Measurements from ENCODE around the gene DLGAP1. TPM values are rescaled to one million over a fixed set of nuclear protein-coding genes. Genes with fewer than 3 reads are reported as not detected.

The DLGAP1 gene
- total RNA-seq, 1 experiment from 2014 or later: not detected

DNA sequence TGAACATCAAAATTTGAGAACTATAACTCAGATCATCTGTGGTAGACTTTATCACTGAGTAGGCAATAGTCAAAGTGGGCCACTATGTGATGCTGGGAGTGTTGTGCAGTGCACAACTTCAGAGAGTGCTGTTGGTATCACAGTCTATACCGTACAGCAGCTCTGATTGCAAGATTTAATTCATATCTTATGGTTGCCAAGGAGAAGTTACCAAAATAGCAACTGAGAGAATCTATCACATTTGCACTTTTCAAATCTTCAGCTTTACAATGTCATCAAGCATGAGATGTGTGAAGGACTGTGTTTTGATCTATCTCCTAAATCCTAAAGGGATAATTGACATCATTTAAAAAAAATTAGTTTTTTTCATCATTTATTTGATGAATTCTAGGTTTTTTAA lies 216.1 kb downstream of the DLGAP1 start:
- DNase-seq (ENCODE audit: low spot score): no peak

DNA sequence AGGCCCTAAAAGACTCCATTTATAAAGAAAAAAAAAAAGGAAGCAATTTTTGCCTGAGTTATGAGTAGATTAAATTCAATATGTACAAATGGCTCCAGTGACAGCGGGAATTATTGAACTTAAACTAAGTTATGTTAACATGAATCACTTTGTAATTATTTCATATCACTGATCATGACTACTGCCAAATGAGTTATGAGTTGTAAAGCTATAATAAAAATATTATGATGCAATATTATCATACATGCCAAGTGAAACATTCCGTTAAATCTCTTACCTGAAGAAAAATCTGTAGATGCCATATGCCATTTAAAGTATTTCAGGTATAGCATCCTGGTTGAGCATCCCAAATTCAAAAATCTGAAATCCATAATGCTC lies 217.5 kb downstream of the DLGAP1 start:
- no peak for DNase-seq (ENCODE audit: low spot score)

DNA sequence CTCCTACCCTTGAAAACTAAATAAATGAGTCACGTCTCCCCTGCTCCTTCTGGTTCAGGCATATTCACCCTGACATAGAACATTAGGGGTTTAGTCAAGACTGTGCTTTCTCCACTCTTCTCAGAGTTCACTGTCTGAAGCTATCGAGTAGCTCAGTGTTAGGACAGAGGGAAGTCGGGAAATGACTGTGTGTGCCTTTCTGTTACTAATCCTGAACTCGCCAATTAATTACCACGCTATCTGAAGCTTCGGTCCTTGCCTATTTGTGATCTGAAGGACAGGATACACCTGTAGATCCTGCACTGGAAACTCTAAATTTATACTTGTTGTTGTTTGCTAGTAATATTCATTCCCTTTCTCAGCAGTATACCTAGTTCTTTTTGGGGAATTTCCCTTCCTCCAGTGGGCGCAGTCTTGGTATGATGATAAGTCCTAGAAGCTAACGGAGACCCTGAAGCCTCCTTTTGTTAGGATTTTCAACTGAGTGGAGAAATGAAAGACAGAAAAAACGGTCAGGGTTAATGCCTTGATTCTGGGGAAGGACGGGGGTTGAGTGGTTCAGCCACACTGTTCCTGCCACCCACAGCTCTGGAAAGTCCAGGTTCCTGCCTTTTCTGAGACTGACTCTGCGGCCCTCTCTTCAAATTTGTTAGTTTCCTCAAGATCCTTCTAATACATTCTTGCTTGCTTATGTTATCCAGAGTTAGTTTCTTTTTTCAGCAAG lies 218.0 kb downstream of the DLGAP1 start:
- DNase-seq (ENCODE audit: low spot score): no peak

DNA sequence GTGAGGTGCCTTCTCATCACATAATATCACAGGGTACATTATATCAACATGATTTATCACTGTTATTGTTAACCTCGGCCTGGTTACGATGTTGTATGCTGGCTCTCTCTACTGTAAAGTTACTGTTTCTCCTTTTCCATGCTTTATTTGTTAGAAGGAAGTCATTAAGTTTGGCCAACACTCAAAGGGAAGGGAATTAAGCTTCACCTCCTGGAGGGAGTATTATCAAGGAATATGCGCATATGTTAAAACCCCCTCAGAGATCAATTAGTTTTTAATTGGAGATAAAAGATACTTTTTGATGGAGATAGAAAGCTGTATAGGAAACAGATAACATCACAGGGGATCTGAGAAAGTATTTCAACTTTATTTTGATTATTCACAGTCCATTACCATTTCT lies 221.6 kb downstream of the DLGAP1 start:
- DNase-seq (ENCODE audit: low spot score): no peak

DNA sequence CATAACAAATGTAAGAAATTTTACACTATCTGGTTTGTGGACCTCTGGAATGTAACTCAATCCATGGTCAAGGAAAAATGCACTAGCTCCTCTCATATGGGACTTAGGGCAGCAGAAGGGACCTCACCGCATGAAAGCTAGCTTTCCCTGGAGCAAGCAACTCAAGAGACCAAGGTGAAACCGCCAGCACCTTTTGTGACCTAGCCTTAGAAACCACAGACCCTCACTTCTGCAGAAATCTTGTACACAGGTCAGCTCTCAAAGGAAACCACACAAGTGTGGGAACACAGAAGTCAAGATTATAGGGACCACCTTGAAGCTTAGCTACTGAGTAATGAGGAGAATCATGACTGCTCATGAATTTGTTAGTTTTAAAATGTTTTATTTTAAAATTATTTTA lies 222.5 kb downstream of the DLGAP1 start:
- DNase-seq (ENCODE audit: low spot score): no peak

DNA sequence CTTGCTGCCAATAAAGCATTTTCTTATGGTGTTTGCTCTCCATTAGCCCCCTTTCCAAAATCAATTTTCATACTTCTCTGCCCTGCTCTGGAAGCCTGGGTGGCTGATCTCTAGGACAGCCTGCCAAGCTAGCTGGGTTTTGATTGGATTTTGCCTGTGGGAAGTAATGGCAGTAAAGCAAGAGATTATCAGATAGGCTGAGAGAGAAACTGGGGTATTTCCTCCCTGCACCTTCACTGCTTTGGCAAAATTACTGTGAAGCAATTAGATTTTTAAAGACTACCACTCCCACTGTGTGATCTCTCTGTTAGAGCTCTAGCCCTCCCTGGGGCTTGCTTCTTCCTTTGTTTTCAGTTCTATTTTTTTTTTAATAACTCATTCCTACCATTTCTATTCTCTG lies 223.8 kb downstream of the DLGAP1 start:
- DNase-seq (ENCODE audit: low spot score): no peak

DNA sequence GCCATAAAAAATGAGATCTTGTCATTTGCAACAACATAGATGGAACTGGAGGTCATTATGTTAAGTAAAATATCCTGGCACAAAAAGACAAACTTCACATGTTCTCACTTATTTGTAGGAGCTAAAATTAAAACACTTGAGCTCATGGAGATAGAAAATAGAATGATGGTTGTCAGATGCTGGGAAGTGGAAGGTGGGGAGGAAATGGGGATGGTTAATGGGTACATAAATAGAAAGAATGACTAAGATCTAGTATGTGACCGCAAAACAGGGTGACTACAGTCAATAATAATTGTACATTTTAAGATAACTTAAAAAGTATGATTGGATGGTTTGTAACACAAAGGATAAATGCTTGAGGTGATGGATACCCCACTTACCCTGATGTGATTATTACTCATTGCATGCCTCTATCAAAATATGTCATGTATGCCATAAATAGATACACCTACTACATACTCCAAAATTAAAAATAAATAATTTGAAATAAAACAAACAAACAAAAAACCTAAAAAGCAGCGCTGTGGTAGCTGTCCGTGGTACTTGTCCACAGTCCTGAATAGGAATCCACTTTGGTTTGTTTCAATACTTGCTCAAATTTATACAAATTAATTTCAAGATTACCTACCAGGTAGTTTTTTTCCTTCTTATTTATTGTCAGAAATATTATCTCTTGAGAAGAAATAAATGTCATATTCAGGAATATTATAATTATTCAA lies 224.5 kb downstream of the DLGAP1 start:
- no peak for DNase-seq (ENCODE audit: low spot score)

DNA sequence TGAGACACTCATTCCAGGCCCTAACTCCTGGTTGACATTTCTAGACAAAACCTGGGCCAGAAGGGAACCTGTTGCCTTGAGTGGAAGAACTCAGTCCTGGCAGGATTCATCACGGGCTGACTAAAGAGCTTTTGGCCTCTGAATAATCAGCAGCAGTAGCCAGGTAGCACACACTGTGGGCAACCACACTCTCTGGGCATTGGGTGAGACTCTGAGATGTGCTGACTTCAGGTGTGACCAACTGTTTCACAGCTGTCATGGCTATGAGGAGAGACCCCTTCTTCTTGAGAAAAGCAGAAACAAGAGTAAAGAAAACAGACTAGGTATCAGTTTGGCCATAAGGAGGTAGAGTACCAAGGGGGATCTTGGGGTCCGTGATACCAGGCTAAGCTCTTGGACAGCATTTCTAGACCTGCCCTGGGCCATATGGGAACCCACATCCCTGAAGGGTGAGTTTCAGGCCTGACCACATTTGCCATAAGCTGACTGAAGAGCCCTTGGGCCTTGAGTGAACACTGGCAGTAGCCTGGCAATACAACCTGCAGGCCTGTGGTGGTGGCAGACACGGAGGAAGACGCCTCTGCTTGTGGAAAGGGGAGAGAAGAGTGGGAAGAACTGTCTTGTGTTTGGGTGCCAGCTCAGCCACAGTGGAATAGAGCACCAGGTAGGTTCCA lies 230.9 kb downstream of the DLGAP1 start:
- DNase-seq (ENCODE audit: low spot score): no peak

DNA sequence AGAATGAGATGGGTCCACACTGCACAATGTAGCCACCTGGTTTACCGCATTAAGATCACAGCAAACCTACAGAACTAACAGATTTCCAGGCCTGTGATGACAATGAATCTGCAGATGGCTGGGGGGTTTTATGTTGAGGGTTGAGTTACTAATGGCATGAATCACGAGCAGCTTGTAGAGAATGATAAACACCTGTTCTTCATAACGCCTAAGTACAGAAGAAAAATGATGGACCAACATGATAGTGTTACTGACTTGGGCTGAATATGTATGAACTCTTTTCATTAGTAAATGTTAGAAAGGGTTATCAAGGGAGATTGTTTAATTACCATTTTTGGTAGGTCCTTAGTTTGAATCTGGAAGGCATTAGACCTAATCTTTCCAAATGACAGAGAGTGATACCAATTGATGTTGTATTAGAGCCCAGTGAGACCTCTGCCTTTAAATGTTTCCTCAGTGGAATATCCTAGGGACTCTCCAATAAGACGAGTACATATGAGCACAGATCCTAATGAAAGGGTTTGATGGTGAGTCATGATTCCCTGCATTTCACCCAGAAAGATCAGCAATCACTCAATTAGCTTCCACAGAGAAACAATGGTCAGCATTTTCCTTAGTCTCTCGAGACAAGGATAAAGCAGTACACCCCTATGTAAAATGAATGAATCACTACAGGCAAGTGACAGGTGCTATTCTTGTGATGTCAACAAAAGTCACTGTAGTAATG lies 243.8 kb downstream of the DLGAP1 start:
- no peak for DNase-seq (ENCODE audit: low spot score)

DNA sequence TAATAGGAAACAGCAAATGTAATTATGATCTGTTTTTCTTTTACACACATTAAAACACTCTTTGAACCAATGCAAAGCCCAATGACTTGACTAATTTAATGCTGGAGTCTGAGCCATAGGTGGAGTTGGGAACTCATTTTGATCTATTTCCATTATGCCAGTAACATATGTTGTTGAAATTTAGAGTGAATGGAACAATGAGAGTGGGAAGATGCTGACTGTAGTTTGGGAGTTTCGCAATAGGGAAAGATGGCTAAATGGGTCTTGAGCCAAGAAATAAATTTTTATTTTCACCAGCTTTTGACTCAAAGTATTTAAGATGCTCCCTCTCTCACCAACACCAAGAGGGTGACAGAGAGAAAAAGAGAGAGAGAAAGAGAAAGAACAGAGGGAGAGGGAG lies 246.7 kb downstream of the DLGAP1 start:
- DNase-seq (ENCODE audit: low spot score): no peak

DNA sequence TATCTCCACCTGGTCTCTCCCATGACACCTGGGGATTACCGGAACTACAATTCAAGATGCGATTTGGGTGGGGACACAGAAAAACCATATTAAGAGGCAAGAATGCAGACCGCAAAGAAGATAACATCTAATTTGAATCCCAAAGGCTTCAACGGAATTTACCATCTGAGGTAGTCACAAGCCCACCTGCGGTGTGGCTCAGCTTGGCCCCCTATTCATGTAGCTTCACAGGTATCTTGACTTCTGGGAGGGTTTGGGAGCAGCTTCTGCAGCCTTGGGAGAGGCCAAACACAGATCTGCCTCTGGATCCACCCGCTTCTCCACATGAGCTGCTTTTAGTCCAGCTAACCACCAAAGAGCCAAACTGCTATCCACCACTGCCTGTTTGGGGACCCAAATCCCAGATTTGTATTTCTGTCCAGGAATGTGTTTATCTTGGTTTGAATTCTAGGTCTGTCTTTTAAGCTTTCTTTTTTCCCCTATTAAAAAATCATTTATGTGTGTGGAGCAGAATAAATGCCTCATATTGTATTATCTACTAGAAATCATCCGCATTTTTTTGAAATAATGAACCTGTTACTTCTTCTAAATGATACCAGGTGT lies 247.6 kb downstream of the DLGAP1 start:
- no peak for DNase-seq (ENCODE audit: low spot score)

DNA sequence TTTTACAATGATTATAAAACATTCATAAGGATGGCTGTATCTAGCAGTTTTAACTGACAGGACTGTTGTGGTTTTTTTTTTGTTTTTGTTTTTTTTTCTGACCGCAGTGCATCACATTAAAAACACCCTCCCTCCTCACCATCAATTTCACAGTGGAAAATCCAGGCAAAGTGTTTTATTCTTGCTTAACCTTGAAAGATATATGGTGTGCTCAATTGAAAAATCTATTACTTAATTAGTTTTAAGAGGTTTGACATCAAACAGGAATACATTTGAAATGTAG lies 250.7 kb downstream of the DLGAP1 start:
- DNase-seq (ENCODE audit: low spot score): no peak

DNA sequence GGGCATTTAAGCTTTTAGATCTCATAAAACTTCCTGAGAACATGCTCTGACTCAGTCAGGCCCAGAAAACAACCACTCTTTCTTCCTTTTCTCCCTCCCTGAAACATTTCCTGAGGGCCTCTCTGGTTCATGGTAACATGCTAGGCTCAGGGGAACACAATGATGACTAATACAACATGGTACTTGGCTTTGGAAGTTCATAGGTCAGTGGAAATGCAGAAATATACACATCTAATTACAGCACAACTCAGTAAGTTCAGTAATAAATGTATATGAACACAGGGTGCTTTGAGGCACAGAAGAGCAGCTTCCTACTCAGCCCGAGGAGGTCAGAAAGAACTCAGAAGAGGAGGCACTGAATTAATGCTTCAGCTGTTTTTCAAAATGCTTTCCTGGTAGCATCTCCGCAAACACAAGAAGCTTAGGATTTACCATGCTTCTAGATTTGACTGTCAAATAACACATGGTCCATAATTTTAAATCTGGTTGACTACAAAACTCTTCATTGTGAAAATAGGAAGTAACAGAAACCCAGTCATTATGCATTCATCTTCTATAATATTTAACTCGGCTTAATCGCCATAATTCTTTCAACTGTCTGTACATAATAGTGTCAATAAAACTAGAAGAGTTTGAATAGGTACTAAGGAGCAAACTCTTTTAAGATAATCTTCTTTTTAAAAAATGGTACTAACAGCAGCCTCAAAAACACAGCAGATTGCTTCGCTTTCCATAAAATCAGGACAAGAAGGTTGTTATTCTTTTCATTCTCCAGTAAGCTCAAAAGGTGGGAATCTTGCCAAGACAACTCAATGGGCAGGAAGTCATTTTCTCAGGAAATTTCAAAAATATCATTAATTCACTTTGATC lies 251.3 kb downstream of the DLGAP1 start:
- no peak for DNase-seq (ENCODE audit: low spot score)

DNA sequence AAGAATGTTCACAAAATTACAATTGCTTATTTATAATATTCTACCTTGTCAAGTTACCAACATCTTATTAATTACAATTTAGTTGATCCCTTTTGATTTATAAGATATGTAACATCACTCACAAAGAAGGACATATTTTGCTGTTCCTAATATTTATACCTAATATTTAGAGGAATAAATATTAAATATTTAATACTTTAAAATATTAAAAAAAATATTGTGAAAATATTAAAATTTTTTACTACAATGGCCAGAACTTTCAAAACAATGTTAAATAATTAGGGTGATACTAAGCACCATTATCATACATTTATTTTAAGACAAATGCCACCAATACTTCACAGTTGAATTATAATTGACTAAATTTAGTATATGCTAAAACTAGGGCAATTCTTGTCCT lies 254.7 kb downstream of the DLGAP1 start:
- no peak for DNase-seq (ENCODE audit: low spot score)

DNA sequence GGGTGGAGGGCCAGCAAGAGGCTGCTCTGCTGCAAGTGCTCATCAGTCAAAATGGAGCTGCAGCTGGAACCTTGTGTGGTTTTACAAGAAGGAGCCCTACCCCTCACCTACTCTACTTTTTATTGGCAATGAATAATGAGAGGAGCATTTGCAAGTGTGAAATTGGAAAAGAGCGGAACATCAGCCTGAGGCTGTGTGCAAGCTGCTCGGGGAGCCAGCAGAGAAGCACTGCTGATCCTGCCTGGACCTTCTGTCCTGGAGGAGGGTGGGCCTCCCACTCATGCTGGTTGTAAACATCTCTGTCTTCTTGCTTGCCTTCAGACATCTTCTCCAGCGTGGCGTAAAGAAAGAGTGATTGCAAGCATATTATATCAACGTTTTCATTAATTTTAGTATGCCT lies 256.2 kb downstream of the DLGAP1 start:
- no peak for DNase-seq (ENCODE audit: low spot score)

DNA sequence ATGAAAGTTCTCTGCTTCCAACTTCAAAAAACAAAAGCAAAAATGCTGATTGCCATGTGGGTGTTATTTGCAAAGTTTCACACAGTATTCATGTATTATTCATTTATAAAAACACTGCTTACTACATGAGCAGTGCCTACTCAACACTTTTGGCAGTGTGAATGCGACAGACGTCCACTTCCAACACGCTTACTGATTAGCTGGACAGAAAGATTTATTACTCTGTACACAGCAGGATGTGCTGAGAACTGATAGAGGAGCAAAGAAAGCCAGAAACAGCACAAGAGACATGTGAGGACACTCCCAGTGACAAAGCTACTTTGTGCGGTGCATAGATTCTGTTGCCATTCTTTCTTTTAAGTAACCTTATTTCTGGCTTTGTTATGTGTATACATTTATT lies 258.8 kb downstream of the DLGAP1 start:
- DNase-seq (ENCODE audit: low spot score): no peak

DNA sequence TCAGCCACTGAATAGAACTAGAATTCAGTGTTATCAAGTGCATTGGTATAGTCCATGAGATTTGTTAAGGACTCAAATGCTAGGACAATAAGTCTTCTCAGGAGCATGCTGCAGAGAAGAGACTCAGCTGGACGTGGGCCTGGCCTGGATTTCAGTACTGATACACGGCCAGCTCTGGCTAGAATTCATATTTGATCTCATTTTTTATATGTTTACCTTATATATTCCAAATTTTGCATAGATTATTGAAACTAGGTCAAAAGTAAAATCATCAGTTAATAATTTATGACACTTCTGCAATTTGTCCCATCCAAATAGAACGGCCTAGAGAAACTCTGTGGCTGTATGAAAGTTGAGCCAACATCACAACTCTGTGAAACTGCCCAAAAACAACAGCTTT lies 262.0 kb downstream of the DLGAP1 start:
- DNase-seq (ENCODE audit: low spot score): no peak

DNA sequence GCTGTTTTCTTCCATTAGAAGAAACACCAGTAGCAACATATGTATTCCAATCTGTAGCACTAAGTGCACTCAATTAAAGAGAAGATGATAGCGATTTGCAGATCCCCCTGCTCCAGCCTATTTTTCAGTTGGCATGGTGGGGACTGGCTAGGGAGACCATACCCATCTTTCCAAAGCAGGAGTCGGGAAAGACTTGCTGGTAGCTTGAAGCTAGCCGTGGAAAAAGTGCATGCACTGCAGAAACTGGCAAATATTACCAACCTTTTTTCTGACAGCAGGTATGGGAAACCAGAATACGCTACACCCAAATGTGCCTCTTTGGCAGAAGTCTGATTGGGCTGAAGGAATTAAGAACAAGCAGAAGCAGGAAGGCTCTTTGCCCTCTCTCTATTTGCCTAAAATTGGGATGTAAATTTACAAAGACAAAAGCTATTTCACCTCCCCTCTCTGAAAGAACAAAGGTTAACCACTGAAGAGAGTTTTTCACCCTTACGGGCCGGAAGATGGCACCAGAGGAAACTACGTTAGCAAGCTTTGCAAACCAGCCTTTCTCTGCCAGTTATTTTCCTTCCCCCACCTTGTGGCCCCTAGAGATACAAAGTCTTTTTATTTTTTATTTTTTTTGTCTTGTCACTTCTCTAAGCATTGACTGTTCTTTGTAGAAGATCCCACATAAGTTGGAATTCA lies 273.1 kb downstream of the DLGAP1 start:
- DNase-seq (ENCODE audit: low spot score): no peak

DNA sequence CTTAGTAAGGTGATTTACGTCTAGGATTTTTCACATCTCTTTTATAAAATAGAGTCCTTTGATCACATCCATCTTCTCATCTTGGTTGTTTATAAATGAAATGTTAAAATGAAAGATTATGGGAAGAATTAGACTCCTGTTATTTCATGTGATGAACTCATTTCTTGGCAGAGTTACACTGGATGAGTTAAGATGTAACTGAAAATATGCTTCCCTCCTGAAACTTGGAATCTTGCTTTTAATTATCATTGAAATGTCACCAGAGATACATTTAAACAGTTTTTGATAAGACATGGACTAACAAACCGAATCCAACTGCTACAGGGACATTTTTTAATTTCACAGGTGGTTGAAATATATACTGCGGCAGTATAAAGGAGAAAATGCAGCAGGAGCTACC lies 274.0 kb downstream of the DLGAP1 start:
- DNase-seq (ENCODE audit: low spot score): no peak

DNA sequence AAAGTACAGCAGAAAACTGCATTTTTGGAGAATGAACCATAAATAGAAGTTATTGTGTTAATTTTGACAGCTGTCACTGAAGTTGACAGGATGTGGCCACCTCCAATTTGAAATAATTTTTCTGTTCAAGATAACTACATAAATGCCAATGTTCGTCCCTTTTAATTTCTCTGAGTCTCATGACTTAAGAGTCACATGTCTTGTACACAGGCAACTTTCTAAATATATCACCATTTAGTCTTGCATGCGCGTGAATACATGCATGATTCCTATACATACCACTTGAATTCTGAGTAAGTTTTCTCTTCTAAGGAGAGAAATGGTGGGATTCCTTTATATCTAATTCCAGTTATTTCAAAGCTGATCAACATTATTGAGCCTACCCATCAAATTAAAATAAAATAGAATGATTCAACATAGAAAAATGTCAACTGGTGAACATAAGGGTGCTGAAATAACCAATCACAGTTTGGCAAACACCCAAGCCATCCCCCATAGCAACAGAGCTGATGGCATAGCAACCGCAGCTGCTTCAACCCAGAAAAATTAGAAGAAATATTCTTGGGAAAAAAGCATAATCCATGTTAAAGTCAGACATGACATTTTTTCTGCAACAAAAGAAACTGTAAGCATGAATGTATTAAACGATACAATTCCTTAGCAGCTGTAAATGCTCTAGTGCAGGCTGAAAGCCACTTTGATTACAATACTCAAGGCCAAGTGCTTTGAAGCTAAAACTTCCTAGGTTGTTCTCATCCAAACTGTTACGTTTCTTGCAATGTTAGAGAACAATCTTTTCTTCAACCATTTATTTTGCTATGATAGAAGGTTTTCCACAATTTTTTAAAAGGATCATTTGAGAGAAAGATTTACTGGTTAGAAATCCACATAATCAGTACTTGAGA lies 282.7 kb downstream of the DLGAP1 start:
- no peak for DNase-seq (ENCODE audit: low spot score)
